ENCODE results near the gene AGRN.

- TF ChIP-seq SMC3 (IDR thresholded peaks at IDR 0.05; ENCODE audit: low read depth, low read length), result no peak
- TF ChIP-seq CTCF (conservative IDR thresholded peaks at IDR 0.05; ENCODE audit: low read depth, low read length), result no peak
- no peak for TF ChIP-seq MAZ (IDR thresholded peaks at IDR 0.05; ENCODE audit: borderline replicate concordance, low read depth, low read length)
- no peak for TF ChIP-seq RAD21 (IDR thresholded peaks at IDR 0.05; ENCODE audit: low read length)
- no peak for TF ChIP-seq POLR2A (IDR thresholded peaks at IDR 0.05; ENCODE audit: low read depth, low read length)
- TF ChIP-seq FOS (IDR thresholded peaks at IDR 0.05; ENCODE audit: low read depth, low read length), result no peak
- TF ChIP-seq USF2 (IDR thresholded peaks at IDR 0.05; ENCODE audit: low read depth, low read length), result no peak
- TF ChIP-seq MAFK (IDR thresholded peaks at IDR 0.05; ENCODE audit: low read depth, low read length), result no peak
- no peak for TF ChIP-seq RFX5 (IDR thresholded peaks at IDR 0.05; ENCODE audit: low read depth, low read length)
- no peak for TF ChIP-seq CHD1 (IDR thresholded peaks at IDR 0.05; ENCODE audit: low read depth, low read length)
- no peak for TF ChIP-seq ELK1 (IDR thresholded peaks at IDR 0.05; ENCODE audit: borderline replicate concordance, low read depth, low read length)
- no peak for TF ChIP-seq MXI1 (IDR thresholded peaks at IDR 0.05; ENCODE audit: borderline replicate concordance, low read depth, low read length)
- no peak for TF ChIP-seq RCOR1 (IDR thresholded peaks at IDR 0.05; ENCODE audit: insufficient replicate concordance, low read length)
- TF ChIP-seq BHLHE40 (IDR thresholded peaks at IDR 0.05; ENCODE audit: low read depth, low read length), result no peak
Measured at GRCh38 chr1:1072849-1073742, 53.2 kb downstream of the AGRN start.

All from IMR-90 (cell line).